Activated B cell treated with CpG ODN at 0.5 μM for 24 hours (primary cell): ENCODE measurements around the gene DYNC2H1. TPM values are rescaled to one million over a fixed set of nuclear protein-coding genes. Genes with fewer than 3 reads are reported as not detected.

ENCODE experiments used
- ATAC-seq: fragments of 200-7000 bp; cut with Tn5 transposase; one replicate; pipeline ENCODE4 v1.10.0; 2021; ENCODE audit warnings: low read depth, mild to moderate bottlenecking, moderate library complexity
- CTCF ChIA-PET: fragments of 350-600 bp; sonication (Branson Sonifier 250); formaldehyde crosslinking; loops from one replicate; lab custom pipeline; 2021; ENCODE audit warnings: antibody characterized with exemption; lab: Charles Lee
- POLR2A ChIA-PET: fragments of 350-600 bp; sonication (Branson Sonifier 250); formaldehyde crosslinking; loops from one replicate; lab custom pipeline; 2021; ENCODE audit warnings: antibody characterized with exemption; lab: Charles Lee
- DNase-seq: peaks from one replicate; pipeline ENCODE4 v3.0.0; 2022
- H3K27ac Mint-ChIP-seq: one replicate; pipeline ENCODE4 v1.8.0; 2020; ENCODE audit warnings: mixed read lengths
- H3K27me3 Mint-ChIP-seq: one replicate; pipeline ENCODE4 v1.8.0; 2021; ENCODE audit warnings: mixed read lengths
- H3K36me3 Mint-ChIP-seq: one replicate; pipeline ENCODE4 v1.8.0; 2021; ENCODE audit warnings: low read depth, mixed read lengths
- H3K4me1 Mint-ChIP-seq: one replicate; pipeline ENCODE4 v1.8.0; 2021; ENCODE audit warnings: mixed read lengths
- H3K4me3 Mint-ChIP-seq: one replicate; pipeline ENCODE4 v1.8.0; 2020; ENCODE audit warnings: mild to moderate bottlenecking, mixed read lengths
- H3K9me3 Mint-ChIP-seq: one replicate; pipeline ENCODE4 v1.8.0; 2020; ENCODE audit warnings: mixed read lengths
- intact Hi-C: fragments of 100-400 bp; cut with micrococcal nuclease; formaldehyde crosslinking; loops from one replicate; pipeline ENCODE4 v1.15.1; 2024
- total RNA-seq: library from RNA; stranded (reverse); gene quantifications from 2 replicates; pipeline ENCODE4 v1.2.3, GENCODE V29; 2022
- TF ChIP-seq, protein P1 (sequence below): fragments of 200-600 bp; IDR thresholded peaks from one replicate; pipeline ENCODE4 v1.8.0; 2022; ENCODE audit warnings: antibody characterized with exemption, mild to moderate bottlenecking

The DYNC2H1 gene
- total RNA-seq, 1 donor from 2014 or later = 3.2 TPM

DNA sequence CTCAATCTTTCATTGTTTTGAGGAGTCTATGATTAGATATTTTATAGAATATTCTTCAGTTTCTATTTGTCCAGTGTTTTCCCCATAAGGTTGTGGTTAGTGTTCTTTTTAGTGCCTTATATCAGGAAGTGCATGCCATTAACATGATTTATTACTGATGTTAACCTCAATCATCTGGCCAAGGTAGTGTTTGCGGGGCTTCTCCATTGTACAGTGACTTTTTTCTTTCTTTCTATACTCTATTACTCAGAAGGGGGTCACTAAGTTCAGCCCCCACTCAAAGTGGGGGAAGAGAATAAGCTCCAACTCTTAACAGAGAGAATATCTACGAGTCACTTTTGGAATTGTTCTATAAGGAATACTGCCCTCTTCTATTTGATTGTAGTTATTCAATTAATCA is 415.8 kb downstream of the DYNC2H1 start:
- no peak for ATAC-seq
- H3K27ac Mint-ChIP-seq = no peak overlapping the region
- H3K9me3 Mint-ChIP-seq = no peaks in the 10 kb centered on the region
- ChIA-PET CTCF (no interaction called here), POLR2A (no interaction called here)
- H3K4me1 Mint-ChIP-seq = no peaks in the 10 kb centered on the region
- TF ChIP-seq, protein P1, sequence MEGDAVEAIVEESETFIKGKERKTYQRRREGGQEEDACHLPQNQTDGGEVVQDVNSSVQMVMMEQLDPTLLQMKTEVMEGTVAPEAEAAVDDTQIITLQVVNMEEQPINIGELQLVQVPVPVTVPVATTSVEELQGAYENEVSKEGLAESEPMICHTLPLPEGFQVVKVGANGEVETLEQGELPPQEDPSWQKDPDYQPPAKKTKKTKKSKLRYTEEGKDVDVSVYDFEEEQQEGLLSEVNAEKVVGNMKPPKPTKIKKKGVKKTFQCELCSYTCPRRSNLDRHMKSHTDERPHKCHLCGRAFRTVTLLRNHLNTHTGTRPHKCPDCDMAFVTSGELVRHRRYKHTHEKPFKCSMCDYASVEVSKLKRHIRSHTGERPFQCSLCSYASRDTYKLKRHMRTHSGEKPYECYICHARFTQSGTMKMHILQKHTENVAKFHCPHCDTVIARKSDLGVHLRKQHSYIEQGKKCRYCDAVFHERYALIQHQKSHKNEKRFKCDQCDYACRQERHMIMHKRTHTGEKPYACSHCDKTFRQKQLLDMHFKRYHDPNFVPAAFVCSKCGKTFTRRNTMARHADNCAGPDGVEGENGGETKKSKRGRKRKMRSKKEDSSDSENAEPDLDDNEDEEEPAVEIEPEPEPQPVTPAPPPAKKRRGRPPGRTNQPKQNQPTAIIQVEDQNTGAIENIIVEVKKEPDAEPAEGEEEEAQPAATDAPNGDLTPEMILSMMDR = no peak
- no peaks in the 10 kb centered on the region for H3K27me3 Mint-ChIP-seq
- no peaks in the 10 kb centered on the region for H3K36me3 Mint-ChIP-seq
- H3K4me3 Mint-ChIP-seq = no peak overlapping the region
- intact Hi-C loops = no loop called here
- DNase-seq = no peak

GRCh38 chr11:103528046-103528445 is 418.8 kb downstream of the DYNC2H1 start:
- H3K4me1 Mint-ChIP-seq = no peaks in the 10 kb centered on the region
- no peak overlapping the region for H3K4me3 Mint-ChIP-seq
- TF ChIP-seq, protein P1 = no peak
- ATAC-seq (no peak), DNase-seq (no peak)
- CTCF ChIA-PET = no interaction called here
- POLR2A ChIA-PET = no interaction called here
- intact Hi-C loops = no loop called here
- no peaks in the 10 kb centered on the region for H3K27me3 Mint-ChIP-seq
- no peaks in the 10 kb centered on the region for H3K36me3 Mint-ChIP-seq
- H3K27ac Mint-ChIP-seq = no peak overlapping the region
- no peaks in the 10 kb centered on the region for H3K9me3 Mint-ChIP-seq

DNA sequence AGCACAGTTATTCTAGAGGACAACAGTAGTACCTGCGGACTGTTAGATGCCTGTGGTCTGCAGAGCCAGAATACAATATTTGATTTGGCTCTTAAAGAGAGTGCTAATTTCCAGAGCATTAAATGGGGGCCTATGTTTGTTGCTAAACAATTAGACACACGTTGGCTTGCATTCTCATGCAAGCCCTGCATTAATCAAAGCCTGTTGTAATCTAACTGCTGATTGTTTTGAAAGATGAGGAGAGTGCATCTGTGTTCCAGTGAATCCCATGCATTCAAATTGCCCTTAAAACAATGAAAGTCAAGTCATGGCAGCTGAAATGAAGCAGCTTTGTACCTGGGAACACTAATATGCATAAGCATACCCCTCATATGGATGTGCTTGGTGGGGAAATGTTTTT is 419.4 kb downstream of the DYNC2H1 start:
- H3K4me3 Mint-ChIP-seq = no peak overlapping the region
- POLR2A ChIA-PET = no interaction called here
- no peak overlapping the region for H3K27ac Mint-ChIP-seq
- no peaks in the 10 kb centered on the region for H3K4me1 Mint-ChIP-seq
- ATAC-seq = no peak
- CTCF ChIA-PET = no interaction called here
- no peak for DNase-seq
- H3K9me3 Mint-ChIP-seq = no peaks in the 10 kb centered on the region
- H3K36me3 Mint-ChIP-seq = no peaks in the 10 kb centered on the region
- TF ChIP-seq, protein P1 = no peak
- no peaks in the 10 kb centered on the region for H3K27me3 Mint-ChIP-seq
- intact Hi-C loops = no loop called here

DNA sequence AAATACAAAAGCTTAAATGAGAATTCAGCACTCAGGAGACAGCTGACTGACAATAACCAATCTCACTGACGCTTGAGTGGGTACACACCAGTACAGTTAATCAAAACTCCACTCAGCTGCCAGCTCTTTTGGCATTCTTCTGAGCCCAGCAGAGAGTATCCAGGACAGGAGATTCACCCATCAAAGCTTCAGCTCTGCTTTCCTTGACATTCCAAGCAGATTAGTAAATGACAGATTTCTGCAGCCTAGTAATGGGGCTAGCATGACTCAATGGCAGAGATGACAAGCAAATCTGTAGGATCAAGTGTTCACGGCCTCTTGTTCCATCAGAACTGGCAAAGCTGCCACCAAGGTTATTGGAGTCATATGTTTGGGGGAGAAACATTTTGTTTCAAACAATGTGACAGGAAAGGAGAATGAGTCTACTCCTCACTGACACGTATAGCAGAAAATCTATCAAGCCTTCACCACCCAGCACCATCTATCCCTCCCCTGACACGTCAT is 420.0 kb downstream of the DYNC2H1 start:
- ATAC-seq (no peak), DNase-seq (no peak)
- ChIA-PET POLR2A (no interaction called here), CTCF (no interaction called here)
- intact Hi-C loops = no loop called here
- Mint-ChIP-seq H3K9me3 (no peaks in the 10 kb centered on the region), H3K4me1 (no peaks in the 10 kb centered on the region), H3K4me3 (no peak overlapping the region), H3K27ac (no peak overlapping the region), H3K27me3 (no peaks in the 10 kb centered on the region), H3K36me3 (no peaks in the 10 kb centered on the region)
- TF ChIP-seq, protein P1 = no peak

Other genes starting within 250 kb of the DYNC2H1 start
- gene MMP12, start 234.4 kb upstream of the DYNC2H1 start, total RNA-seq = not detected in 2 replicates
- gene MMP13, start 153.7 kb upstream of the DYNC2H1 start, total RNA-seq = not detected in 2 replicates
- gene DCUN1D5, start 17.3 kb upstream of the DYNC2H1 start, total RNA-seq = 20.9 and 21.4 TPM in 2 replicates